GM21576 (cell line): ENCODE results near the gene ZRANB2.

Experiments
- ATAC-seq: cut with Tn5 transposase; IDR thresholded peaks from one replicate; pipeline ENCODE4 v1.9.1; 2021; ENCODE audit warnings: mild to moderate bottlenecking, moderate library complexity; ENCODE audit not compliant: unreplicated experiment

ZRANB2 gene

GRCh38 chr1:71080739-71081696, at the start of gene ZRANB2:
Gene ZRANB2 (minus strand): TSS chr1:71081035. CDS start chr1:71080995, 40 bp downstream.
- peak; percentile 100 for ATAC-seq

GRCh38 chr1:71128060-71128459, 47.2 kb upstream of the ZRANB2 start:
- ATAC-seq: no peak

GRCh38 chr1:71118086-71118485, 37.3 kb upstream of the ZRANB2 start:
- no peak for ATAC-seq

GRCh38 chr1:71116729-71117128, 35.9 kb upstream of the ZRANB2 start:
- ATAC-seq: no peak

- ATAC-seq: no peak
Observed at GRCh38 chr1:71106658-71107322, 26.0 kb upstream of the ZRANB2 start.

- no peak for ATAC-seq
Observed at GRCh38 chr1:71104417-71104816, 23.6 kb upstream of the ZRANB2 start.

- no peak for ATAC-seq
Observed at GRCh38 chr1:71101839-71102376, 21.1 kb upstream of the ZRANB2 start.

GRCh38 chr1:71097428-71097827, 16.6 kb upstream of the ZRANB2 start:
- ATAC-seq: no peak

GRCh38 chr1:71094913-71095312, 14.1 kb upstream of the ZRANB2 start:
- no peak for ATAC-seq

- ATAC-seq: no peak
Observed at GRCh38 chr1:71093938-71094337, 13.1 kb upstream of the ZRANB2 start.

- ATAC-seq: no peak
Observed at GRCh38 chr1:71089536-71090270, 8.9 kb upstream of the ZRANB2 start.

GRCh38 chr1:71088645-71089287, 7.9 kb upstream of the ZRANB2 start:
- no peak for ATAC-seq

GRCh38 chr1:71087713-71088112, 6.9 kb upstream of the ZRANB2 start:
- no peak for ATAC-seq

GRCh38 chr1:71087060-71087459, 6.2 kb upstream of the ZRANB2 start:
- no peak for ATAC-seq

- ATAC-seq: no peak
Observed at GRCh38 chr1:71086331-71086730, 5.5 kb upstream of the ZRANB2 start.

GRCh38 chr1:71083271-71083670, 2.4 kb upstream of the ZRANB2 start:
- ATAC-seq: no peak

GRCh38 chr1:71081697-71082080, 854 bp upstream of the ZRANB2 start:
- no peak for ATAC-seq

GRCh38 chr1:71080230-71080738, 551 bp downstream of the ZRANB2 start:
- no peak for ATAC-seq

GRCh38 chr1:71074681-71075080, 6.2 kb downstream of the ZRANB2 start:
- no peak for ATAC-seq

GRCh38 chr1:71072273-71072672, 8.6 kb downstream of the ZRANB2 start:
- ATAC-seq: no peak
